Thymus (tissue), 11 donors: ENCODE measurements around the gene NUTM2F. TPM values are rescaled to one million over a fixed set of nuclear protein-coding genes. Genes with fewer than 3 reads are reported as not detected.
"Not testable (repeated sequence)": the region's sequence is repeated elsewhere in the genome, so short reads cannot be mapped to it uniquely, and the experiment has no call there.

Experiments
- DNase-seq, 9 donors: peaks; one replicate each; pipeline ENCODE4 v3.0.0-alpha.2; 2013; ENCODE audit warnings: low spot score in 9 of 9, low read depth in 6 of 9, missing footprints in 1 of 9
- H3K27ac ChIP-seq, 2 donors: one replicate each; pipeline ENCODE4 v1.5.1; 2013; ENCODE audit warnings: control low read depth in 1 of 2, low read depth in 1 of 2, low read length in 1 of 2, mild to moderate bottlenecking in 1 of 2, moderate library complexity in 1 of 2
- H3K27me3 ChIP-seq, 2 donors: one replicate each; pipeline ENCODE4 v1.5.1; 2013; ENCODE audit warnings: low read length in 1 of 2; ENCODE audit not compliant: control insufficient read depth in 2 of 2, insufficient read depth in 1 of 2
- H3K36me3 ChIP-seq, 2 donors: one replicate each; pipeline ENCODE4 v1.5.1; 2013; ENCODE audit warnings: low read length in 1 of 2, mild to moderate bottlenecking in 1 of 2, moderate library complexity in 1 of 2; ENCODE audit not compliant: control insufficient read depth in 2 of 2, insufficient read depth in 2 of 2
- H3K4me1 ChIP-seq, 2 donors: one replicate each; pipeline ENCODE4 v1.5.1; 2013; ENCODE audit warnings: low read length in 2 of 2; ENCODE audit not compliant: control insufficient read depth in 2 of 2, insufficient read depth in 2 of 2
- H3K4me3 ChIP-seq, 2 donors: one replicate each; pipeline ENCODE4 v1.5.1; 2013; ENCODE audit warnings: low read length in 2 of 2, control low read depth in 1 of 2, mild to moderate bottlenecking in 1 of 2
- H3K9me3 ChIP-seq, 2 donors: one replicate each; pipeline ENCODE4 v1.5.1; 2013; ENCODE audit warnings: low read length in 1 of 2, mild to moderate bottlenecking in 1 of 2; ENCODE audit not compliant: control insufficient read depth in 2 of 2, insufficient read depth in 1 of 2
- WGBS: extraction: QIAGEN DNeasy Blood & Tissue Kit; methylation state at CpG from one replicate; pipeline ENCODE4 v1.1.7; 2013; 5-methylcytosine and 5-hydroxymethylcytosine counted together
- polyA plus RNA-seq: library from polyadenylated mRNA; stranded (reverse); fragments of 200-250 nt; gene quantifications from one replicate; pipeline ENCODE4 v1.2.3, GENCODE V29; 2013
- total RNA-seq: library from RNA; stranded (reverse); fragments of 120-200 nt; gene quantifications from one replicate; pipeline ENCODE4 v1.2.4, GENCODE V29; 2013
- donor health status: healthy.

NUTM2F gene
- total and polyA plus RNA-seq, 2 donors, result 0.05 TPM; not detected in 1

DNA sequence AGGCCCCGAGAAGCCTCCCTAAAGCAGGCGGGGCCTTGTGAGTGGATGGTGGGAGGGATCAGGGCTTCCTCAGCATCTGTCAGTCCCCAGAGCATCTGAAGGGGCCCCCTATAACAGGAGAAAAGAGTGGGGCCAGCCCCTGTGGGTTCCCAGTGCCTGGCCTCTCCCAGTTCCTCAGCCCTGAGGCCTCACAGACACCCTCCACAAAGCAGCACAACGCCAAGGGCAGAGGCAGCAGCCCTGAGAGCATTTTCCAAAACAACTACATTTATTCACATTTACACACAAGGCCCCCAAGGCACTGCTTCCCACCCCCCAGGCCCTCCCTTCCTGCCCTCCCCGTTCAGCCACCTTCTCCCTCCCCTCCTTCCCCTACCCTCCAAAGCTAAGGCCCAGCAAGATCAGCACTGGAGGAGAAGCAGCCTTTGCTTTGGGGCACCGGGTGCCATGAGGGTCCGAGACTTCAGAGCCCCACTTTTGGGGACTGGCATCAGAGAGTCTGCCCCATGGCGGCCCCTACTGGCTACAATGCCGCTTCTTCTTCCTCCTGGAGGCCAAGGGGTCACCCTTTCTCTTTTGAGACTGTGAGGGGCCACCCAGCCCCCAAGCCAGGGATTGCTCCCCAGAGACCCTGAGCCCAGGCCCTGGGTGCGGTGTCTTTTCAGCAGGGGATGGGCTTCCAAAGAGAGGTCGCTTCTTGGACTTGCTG is 10.3 kb downstream of the NUTM2F start:
- H3K4me3 ChIP-seq, DNase-seq, H3K9me3 ChIP-seq, H3K27me3 ChIP-seq, H3K36me3 ChIP-seq, H3K4me1 ChIP-seq, H3K27ac ChIP-seq: not testable (repeated sequence)
- 83% methylated on average over 1 of the region's 10 CpGs for WGBS

DNA sequence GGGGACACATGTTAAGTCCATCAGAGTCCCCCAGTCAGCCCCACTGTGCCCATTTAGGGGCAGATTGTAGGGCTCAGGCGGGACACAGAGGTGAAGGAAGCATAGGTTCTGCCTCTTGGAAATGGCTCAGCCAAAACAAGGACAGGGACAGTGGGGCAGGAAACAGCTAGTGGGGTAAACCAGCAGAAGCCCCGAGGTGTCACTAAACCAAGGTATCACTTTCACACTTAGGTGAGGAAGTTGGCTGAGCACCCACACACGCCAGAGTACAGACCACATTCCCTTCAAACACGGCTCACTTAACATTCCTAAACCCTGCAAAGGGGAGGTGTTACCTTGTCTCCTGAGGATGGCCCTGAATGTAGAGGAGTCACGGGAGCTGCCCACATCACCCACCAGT is 12.2 kb downstream of the NUTM2F start:
- H3K27me3 ChIP-seq, H3K4me1 ChIP-seq: not testable (repeated sequence)
- 73% methylated on average over 2 of the region's 5 CpGs for WGBS

DNA sequence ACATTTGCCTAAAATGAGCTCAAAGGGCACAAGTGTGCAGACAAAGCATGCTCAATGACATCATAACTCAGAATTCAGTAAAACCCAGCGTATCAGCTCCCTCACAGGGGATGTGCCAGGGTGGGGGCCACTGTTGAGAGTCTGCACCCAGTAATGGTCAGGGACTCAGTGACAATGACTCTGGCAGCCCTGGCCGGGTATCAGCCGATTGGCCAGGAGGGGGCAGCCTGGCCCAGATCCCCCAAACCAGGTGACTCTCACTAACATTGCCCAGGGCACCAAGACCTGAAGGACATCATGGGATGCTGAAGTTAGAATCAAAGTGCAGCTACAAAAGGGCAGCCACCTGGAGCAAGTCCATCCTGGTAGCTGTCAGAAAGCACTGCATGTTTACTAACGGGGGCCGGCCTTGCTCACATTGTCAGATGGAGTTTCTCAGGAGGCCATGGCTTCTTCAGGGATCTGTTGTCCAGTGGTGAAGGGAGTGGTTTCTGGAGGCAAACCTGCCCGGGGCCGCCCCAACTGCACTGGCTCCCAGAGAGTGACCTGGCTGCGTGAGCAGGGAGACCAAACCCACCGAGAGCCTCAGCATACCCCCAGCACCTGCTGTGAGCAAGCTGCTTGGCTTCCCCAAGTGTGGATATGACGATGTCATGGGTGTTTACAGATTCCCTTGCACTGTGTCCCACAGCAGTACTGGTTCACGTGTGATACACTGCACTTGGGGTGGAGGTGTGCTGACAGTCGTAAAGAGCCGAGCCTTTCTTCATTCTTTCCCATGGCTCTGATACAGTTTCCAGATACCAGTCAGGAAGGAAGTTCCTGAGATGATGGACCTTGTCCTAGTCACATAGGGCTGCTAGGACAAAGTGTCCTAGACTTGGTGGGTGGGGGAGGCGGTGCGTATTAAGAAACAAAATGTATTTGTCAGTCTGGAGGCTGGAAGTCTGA is 13.1 kb downstream of the NUTM2F start:
- 97% methylated on average over 4 of the region's 15 CpGs for WGBS
- not testable (repeated sequence) for H3K4me1 ChIP-seq, H3K4me3 ChIP-seq, H3K27ac ChIP-seq, H3K36me3 ChIP-seq, DNase-seq, H3K9me3 ChIP-seq, H3K27me3 ChIP-seq

More for the DNA sequence above, 12.2 kb downstream of the NUTM2F start:
- H3K27ac ChIP-seq, DNase-seq, H3K9me3 ChIP-seq, H3K4me3 ChIP-seq, H3K36me3 ChIP-seq: not testable (repeated sequence)

DNA sequence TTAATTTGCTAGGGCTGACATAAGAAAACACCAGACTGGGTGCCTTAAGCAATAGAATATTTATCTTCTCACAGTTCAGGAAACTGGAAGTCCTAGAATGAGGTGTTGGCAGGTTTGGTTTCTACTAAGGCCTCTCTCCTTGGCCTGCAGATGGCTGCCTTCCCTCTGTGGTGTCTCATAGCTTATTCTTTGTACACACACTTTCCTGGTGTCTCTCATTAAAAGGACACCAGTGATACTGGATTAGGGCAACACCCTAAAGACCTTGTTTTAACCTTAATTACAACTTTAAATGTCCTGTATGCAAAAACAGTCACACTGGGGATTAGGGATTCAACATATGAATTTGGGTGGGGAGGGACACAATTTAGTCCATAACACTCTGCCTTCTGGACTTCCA is 25.1 kb downstream of the NUTM2F start:
- Histone ChIP-seq H3K4me3 (no peak overlapping the region), H3K27me3 (no peaks in the 10 kb centered on the region), H3K9me3 (no peaks in the 10 kb centered on the region), H3K36me3 (peaks cover 0 to 6% of the 10 kb centered on the region in 2 donors), H3K4me1 (peaks cover 0 to 5% of the 10 kb centered on the region in 2 donors), H3K27ac (no peak overlapping the region)
- DNase-seq, result no peak

DNA sequence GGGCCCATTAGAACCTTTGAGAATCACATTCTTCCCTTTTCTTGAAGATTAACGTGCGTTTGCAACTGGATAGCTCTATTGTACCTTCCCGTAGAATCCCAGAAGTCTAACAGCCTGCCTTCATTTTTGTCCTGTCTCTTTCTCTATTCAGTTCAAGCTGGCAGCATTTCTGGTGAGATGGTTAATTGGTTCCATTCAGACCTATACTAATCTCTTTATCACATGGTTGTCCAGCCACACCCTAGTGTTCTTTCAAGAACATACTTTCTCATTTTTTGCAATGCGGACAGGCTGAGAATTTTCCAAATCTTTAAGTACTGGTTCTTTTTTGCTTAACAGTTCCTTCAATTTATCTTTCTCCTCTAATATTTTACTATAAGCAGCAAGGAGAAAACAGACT is 26.0 kb downstream of the NUTM2F start:
- Histone ChIP-seq H3K27me3 (no peaks in the 10 kb centered on the region), H3K27ac (no peak overlapping the region), H3K36me3 (peaks cover 0 to 6% of the 10 kb centered on the region in 2 donors), H3K4me1 (peaks cover 0 to 5% of the 10 kb centered on the region in 2 donors), H3K9me3 (no peaks in the 10 kb centered on the region), H3K4me3 (no peak overlapping the region)
- DNase-seq, result no peak
- WGBS, result 98% methylated on average over 4 of the region's 4 CpGs

DNA sequence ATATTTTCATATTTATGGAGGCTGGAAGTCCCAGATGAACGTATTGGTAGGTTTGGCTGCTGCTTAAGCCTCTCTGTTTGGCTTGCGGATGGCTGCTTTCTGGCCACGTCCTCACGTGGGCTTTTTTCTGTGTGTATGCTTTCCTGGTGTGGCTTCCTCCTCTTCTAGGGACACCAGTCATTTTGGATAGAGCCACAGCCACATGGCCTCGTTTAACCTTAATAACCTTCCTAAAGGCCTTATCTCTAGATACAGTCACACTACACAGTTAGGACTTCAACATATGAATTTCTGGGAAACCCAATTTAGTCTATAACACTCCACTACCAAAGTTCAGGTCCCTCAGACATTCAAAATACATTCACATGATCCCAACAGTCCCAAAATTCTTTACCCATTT is 26.9 kb downstream of the NUTM2F start:
- WGBS, result 92% methylated on average over 5 of the region's 5 CpGs
- Histone ChIP-seq H3K36me3 (peaks cover 0 to 6% of the 10 kb centered on the region in 2 donors), H3K4me1 (peaks cover 0 to 5% of the 10 kb centered on the region in 2 donors), H3K9me3 (no peaks in the 10 kb centered on the region), H3K4me3 (no peak overlapping the region), H3K27ac (no peak overlapping the region), H3K27me3 (no peaks in the 10 kb centered on the region)
- DNase-seq, result no peak

DNA sequence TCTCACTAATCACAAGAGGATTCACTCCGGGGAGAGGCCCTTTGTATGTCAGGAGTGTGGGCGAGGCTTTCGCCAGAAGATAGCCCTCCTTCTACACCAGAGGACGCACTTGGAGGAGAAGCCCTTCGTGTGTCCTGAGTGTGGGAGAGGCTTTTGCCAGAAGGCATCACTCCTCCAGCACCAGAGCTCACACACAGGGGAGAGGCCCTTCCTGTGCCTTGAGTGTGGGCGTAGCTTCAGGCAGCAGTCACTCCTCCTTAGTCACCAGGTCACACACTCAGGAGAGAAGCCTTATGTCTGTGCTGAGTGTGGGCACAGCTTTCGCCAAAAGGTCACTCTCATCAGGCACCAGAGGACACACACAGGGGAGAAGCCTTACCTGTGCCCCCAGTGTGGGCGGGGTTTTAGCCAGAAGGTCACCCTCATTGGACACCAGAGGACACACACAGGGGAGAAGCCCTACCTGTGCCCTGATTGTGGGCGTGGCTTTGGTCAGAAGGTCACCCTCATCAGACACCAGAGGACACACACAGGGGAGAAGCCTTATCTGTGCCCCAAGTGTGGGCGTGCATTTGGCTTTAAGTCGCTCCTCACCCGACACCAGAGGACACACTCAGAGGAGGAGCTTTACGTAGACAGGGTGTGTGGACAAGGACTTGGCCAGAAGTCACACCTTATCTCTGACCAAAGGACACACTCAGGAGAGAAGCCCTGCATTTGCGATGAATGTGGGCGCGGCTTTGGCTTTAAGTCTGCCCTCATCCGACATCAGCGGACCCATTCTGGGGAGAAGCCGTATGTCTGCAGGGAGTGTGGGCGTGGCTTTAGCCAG is 27.8 kb downstream of the NUTM2F start:
- H3K9me3 ChIP-seq, result no peaks in the 10 kb centered on the region
- 97% methylated on average over 20 of the region's 20 CpGs for WGBS
- DNase-seq, result no peak
- H3K27me3 ChIP-seq, result no peaks in the 10 kb centered on the region
- no peak overlapping the region for H3K27ac ChIP-seq
- no peak overlapping the region for H3K4me3 ChIP-seq
- peaks cover 0 to 5% of the 10 kb centered on the region in 2 donors for H3K4me1 ChIP-seq
- H3K36me3 ChIP-seq, result peaks cover 0 to 6% of the 10 kb centered on the region in 2 donors

DNA sequence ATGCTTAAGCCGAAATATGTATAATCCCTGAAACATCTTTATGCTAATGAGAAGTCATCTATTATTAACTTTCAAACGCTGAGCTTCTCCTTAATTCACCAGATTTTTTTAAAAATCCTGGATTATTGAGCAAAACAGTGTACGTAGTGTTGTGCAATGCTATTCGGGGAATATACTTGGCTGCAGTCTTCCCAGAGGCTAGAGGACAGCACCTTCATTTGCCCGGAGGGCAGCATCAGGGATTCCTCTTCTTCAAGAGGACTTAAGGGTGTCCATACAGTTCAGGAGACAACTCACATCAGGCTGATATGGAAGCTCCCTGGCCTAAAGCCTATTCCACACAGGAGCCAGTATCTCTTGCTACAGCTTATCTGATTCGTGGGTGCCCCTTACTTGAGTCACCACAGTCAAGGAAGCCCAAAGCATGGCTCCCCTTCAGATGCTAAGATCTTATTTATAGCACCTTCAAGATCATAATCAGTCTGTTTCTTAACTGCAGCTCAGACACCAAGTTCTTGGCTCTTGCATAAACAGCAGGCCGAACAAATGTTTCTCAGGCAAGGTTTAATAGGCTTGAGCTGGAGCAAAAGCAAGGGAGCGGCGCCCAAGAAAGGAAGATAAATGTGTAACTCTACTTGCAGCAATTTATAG is 29.4 kb downstream of the NUTM2F start:
- Histone ChIP-seq H3K4me1 (peaks cover 0 to 5% of the 10 kb centered on the region in 2 donors), H3K36me3 (peaks cover 0 to 9% of the 10 kb centered on the region in 2 donors), H3K9me3 (no peaks in the 10 kb centered on the region), H3K27me3 (no peaks in the 10 kb centered on the region), H3K27ac (no peak overlapping the region), H3K4me3 (no peak overlapping the region)
- no peak for DNase-seq
- 85% methylated on average over 9 of the region's 9 CpGs for WGBS
